DMS 273 (cell line): ENCODE results near the gene C2orf72.
"Not testable (repeated sequence)": the region's sequence is repeated elsewhere in the genome, so short reads cannot be mapped to it uniquely, and the experiment has no call there.

Source experiments
- DNase-seq: peaks from one replicate; lab custom pipeline; 2025; ENCODE audit not compliant: unreplicated experiment; lab: John Stamatoyannopoulos, UW

C2orf72 gene

GRCh38 chr2:231037202-231037730 lies at the start of gene C2orf72:
Gene C2orf72, plus strand, starts transcription at chr2:231037523. Its CDS starts 43 bp downstream, at chr2:231037566.
- DNase-seq, result peak; percentile 75

GRCh38 chr2:230989731-230990130 lies 47.6 kb upstream of the C2orf72 start:
- no peak for DNase-seq

- DNase-seq, result no peak
Measured at GRCh38 chr2:230990131-230990898, 47.0 kb upstream of the C2orf72 start.

- DNase-seq, result no peak
Measured at GRCh38 chr2:230990899-230991150, 46.5 kb upstream of the C2orf72 start.

- DNase-seq, result no peak
Measured at GRCh38 chr2:230991598-230991997, 45.7 kb upstream of the C2orf72 start.

- DNase-seq, result no peak
Measured at GRCh38 chr2:230995821-230996220, 41.5 kb upstream of the C2orf72 start, which contains the start of gene SPATA3. Gene SPATA3, plus strand, starts transcription at chr2:230996121. Its CDS starts 113 bp downstream, at chr2:230996234.

- DNase-seq, result no peak
Measured at GRCh38 chr2:230996661-230997060, 40.7 kb upstream of the C2orf72 start.

GRCh38 chr2:230998882-230999281 lies 38.4 kb upstream of the C2orf72 start:
- no peak for DNase-seq

GRCh38 chr2:230999477-230999876 lies 37.8 kb upstream of the C2orf72 start:
- peak; percentile 6 for DNase-seq

GRCh38 chr2:231000211-231000904 lies 37.0 kb upstream of the C2orf72 start:
- DNase-seq, result peak; percentile 57

- no peak for DNase-seq
Measured at GRCh38 chr2:231001036-231001435, 36.3 kb upstream of the C2orf72 start.

- no peak for DNase-seq
Measured at GRCh38 chr2:231001921-231002320, 35.4 kb upstream of the C2orf72 start.

- no peak for DNase-seq
Measured at GRCh38 chr2:231002641-231003040, 34.7 kb upstream of the C2orf72 start.

GRCh38 chr2:231003186-231003585 lies 34.1 kb upstream of the C2orf72 start:
- no peak for DNase-seq

GRCh38 chr2:231004930-231005329 lies 32.4 kb upstream of the C2orf72 start:
- DNase-seq, result not testable (repeated sequence)

- DNase-seq, result no peak
Measured at GRCh38 chr2:231007286-231008098, 29.8 kb upstream of the C2orf72 start.

GRCh38 chr2:231008131-231008530 lies 29.2 kb upstream of the C2orf72 start:
- peak; percentile 9 for DNase-seq

GRCh38 chr2:231009236-231009919 lies 27.9 kb upstream of the C2orf72 start:
- DNase-seq, result no peak

- DNase-seq, result no peak
Measured at GRCh38 chr2:231010201-231010730, 27.1 kb upstream of the C2orf72 start.

- no peak for DNase-seq
Measured at GRCh38 chr2:231011526-231011925, 25.8 kb upstream of the C2orf72 start.

- no peak for DNase-seq
Measured at GRCh38 chr2:231012463-231012862, 24.9 kb upstream of the C2orf72 start.
